ENCODE measurements around the gene ELP4. TPM values are rescaled to one million over a fixed set of nuclear protein-coding genes. Genes with fewer than 3 reads are reported as not detected.
"Not testable (repeated sequence)": the region's sequence is repeated elsewhere in the genome, so short reads cannot be mapped to it uniquely, and the experiment has no call there.

The ELP4 gene
- total RNA-seq, 2 donors from 2014 or later: 14.0 to 15.6 TPM

DNA sequence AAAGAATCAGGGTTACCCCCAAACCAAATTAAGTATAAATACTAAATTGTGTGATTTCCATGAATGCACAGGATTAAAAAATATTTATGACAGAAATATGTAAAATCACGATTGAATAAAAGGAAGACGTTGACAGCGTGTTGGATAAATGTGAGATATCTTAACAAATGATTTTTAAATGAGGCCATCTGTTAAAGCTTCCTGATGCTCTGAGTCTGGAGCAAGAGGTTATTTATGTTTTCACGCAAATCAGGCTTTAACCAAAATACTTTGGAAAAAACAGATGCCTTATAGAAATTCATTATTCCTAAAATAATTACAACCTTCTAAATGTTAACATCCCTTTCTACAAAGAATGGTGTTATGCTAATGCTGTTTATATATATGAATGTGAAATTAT lies 178.3 kb downstream of the ELP4 start:
- H3K4me3 ChIP-seq: no peak overlapping the region
- TF ChIP-seq, protein P1, sequence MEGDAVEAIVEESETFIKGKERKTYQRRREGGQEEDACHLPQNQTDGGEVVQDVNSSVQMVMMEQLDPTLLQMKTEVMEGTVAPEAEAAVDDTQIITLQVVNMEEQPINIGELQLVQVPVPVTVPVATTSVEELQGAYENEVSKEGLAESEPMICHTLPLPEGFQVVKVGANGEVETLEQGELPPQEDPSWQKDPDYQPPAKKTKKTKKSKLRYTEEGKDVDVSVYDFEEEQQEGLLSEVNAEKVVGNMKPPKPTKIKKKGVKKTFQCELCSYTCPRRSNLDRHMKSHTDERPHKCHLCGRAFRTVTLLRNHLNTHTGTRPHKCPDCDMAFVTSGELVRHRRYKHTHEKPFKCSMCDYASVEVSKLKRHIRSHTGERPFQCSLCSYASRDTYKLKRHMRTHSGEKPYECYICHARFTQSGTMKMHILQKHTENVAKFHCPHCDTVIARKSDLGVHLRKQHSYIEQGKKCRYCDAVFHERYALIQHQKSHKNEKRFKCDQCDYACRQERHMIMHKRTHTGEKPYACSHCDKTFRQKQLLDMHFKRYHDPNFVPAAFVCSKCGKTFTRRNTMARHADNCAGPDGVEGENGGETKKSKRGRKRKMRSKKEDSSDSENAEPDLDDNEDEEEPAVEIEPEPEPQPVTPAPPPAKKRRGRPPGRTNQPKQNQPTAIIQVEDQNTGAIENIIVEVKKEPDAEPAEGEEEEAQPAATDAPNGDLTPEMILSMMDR (IDR thresholded peaks at IDR 0.05): no peak
- DNase-seq (ENCODE audit: low spot score): no peak
- H3K27me3 ChIP-seq: no peaks in the 10 kb centered on the region
- no peaks in the 10 kb centered on the region for H3K9me3 ChIP-seq
- H3K36me3 ChIP-seq: no peaks in the 10 kb centered on the region
- H3K4me1 ChIP-seq: no peaks in the 10 kb centered on the region
- no peak overlapping the region for H3K27ac ChIP-seq

DNA sequence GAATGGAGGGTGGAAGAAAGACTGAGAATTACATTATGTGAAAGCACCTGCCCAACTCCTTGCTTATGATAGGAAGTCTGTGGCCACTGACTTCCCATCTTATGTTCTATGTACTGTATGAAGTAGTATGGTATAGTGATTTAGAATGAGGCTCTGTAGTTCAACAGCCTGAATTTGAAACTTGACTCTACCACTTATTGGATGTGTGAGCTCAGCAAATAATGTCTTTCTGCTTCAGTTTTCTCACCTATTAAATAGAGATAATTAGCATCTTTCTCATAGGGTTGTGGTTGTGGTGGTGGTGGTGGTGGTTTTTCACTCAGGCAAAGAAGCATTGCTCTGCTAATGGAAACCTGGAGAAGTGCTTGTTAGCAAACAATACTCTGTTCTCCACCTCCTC lies 180.0 kb downstream of the ELP4 start:
- Histone ChIP-seq H3K4me1 (no peaks in the 10 kb centered on the region), H3K27ac (no peak overlapping the region), H3K27me3 (no peaks in the 10 kb centered on the region), H3K4me3 (no peak overlapping the region), H3K36me3 (no peaks in the 10 kb centered on the region), H3K9me3 (no peaks in the 10 kb centered on the region)
- DNase-seq (ENCODE audit: low spot score): no peak
- TF ChIP-seq, protein P1 (IDR thresholded peaks at IDR 0.05): no peak

DNA sequence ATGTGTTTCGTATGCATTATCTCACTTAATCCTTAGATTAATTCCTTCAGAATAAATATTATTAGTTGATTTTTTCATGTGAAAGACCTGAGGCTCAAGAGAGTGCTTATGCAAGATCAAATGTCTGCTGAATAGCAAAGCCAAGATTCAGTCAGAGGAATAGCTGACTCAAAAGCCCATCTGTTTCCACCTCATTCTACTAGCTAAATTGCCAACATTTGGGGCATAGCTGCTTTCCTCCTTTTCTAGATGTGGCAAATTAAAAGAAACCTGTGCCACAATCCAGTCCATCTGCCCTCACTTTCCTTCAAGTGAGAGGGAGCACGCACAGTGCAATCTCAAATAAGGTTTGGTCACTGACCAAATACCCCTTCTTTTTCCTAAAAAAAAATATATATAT lies 180.5 kb downstream of the ELP4 start:
- no peaks in the 10 kb centered on the region for H3K27me3 ChIP-seq
- H3K36me3 ChIP-seq: no peaks in the 10 kb centered on the region
- TF ChIP-seq, protein P1 (IDR thresholded peaks at IDR 0.05): no peak
- no peak overlapping the region for H3K4me3 ChIP-seq
- no peaks in the 10 kb centered on the region for H3K9me3 ChIP-seq
- DNase-seq (ENCODE audit: low spot score): no peak
- no peak overlapping the region for H3K27ac ChIP-seq
- no peaks in the 10 kb centered on the region for H3K4me1 ChIP-seq

DNA sequence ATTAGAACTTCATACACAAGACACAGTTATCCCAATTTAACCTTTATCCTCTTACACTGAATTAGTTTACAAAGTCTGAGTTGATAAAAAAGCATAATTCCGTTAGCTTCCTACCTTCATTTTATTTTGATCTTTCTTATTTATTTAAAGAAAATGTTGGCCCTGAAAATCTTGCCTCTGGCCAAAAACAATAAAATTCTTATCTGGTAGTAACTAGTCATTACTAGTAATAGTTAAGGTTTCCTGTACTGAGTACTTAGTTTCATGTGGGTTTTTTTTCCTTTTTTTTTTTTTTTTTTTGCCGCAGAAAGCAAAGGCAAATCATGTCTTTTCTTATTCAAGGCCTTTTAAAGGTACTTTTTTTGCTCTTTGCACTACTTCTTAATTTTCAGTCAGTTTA lies 180.9 kb downstream of the ELP4 start:
- no peaks in the 10 kb centered on the region for H3K27me3 ChIP-seq
- TF ChIP-seq, protein P1 (IDR thresholded peaks at IDR 0.05): no peak
- no peak for DNase-seq (ENCODE audit: low spot score)
- H3K27ac ChIP-seq: no peak overlapping the region
- no peak overlapping the region for H3K4me3 ChIP-seq
- H3K36me3 ChIP-seq: no peaks in the 10 kb centered on the region
- no peaks in the 10 kb centered on the region for H3K4me1 ChIP-seq
- no peaks in the 10 kb centered on the region for H3K9me3 ChIP-seq

DNA sequence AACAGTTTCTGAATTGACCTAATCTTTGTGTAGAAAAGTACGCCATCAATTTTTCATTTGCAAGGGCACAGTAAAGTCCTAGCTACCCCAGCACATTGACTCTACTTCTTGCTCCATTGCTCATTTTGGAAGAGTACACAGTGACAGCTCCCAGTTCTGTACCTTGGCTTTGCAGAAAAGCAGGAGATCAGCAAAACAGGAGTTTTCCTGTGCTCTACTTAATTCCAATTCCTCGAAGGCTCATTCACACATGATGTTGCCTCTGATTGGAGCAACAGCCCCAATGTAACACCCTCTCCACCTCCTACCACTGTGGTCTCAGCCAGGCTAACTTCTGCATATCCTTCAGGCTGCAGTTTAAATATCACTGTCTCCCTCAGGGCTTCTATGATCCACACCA lies 182.9 kb downstream of the ELP4 start:
- DNase-seq (ENCODE audit: low spot score): no peak
- Histone ChIP-seq H3K27me3 (no peaks in the 10 kb centered on the region), H3K4me3 (no peak overlapping the region), H3K9me3 (no peaks in the 10 kb centered on the region), H3K27ac (no peak overlapping the region), H3K36me3 (no peaks in the 10 kb centered on the region), H3K4me1 (no peaks in the 10 kb centered on the region)
- TF ChIP-seq, protein P1 (IDR thresholded peaks at IDR 0.05): no peak

DNA sequence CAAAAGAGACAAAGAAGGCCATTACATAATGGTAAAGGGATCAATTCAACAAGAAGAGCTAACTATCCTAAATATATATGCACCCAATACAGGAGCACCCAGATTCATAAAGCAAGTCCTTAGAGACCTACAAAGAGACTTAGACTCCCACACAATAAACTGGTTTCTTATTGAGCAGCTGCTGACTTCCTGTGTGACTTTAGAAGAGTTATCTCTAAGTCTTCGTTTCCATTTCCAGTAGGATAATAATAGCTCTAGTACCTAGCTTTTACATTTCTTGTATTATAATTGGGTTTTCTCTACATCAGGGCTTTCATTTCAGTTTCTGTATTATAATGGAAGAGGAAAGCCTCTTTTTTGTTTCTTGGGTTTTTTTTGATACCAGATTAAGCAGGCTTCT lies 187.5 kb downstream of the ELP4 start:
- H3K4me1 ChIP-seq; H3K36me3 ChIP-seq; H3K27ac ChIP-seq; DNase-seq (ENCODE audit: low spot score); H3K4me3 ChIP-seq; H3K9me3 ChIP-seq; H3K27me3 ChIP-seq: not testable (repeated sequence)

Data from right atrium auricular region (tissue), 2 donors.